Middle frontal gyrus (tissue), 1 donor: ENCODE measurements around the gene ELF1.
"Not testable (repeated sequence)": the region's sequence is repeated elsewhere in the genome, so short reads cannot be mapped to it uniquely, and the experiment has no call there.

ENCODE experiments used
- DNase-seq: peaks from one replicate; pipeline ENCODE4 v3.0.0-alpha.2; 2015; ENCODE audit warnings: low spot score; ENCODE audit errors: extremely low spot score

Gene ELF1

DNA sequence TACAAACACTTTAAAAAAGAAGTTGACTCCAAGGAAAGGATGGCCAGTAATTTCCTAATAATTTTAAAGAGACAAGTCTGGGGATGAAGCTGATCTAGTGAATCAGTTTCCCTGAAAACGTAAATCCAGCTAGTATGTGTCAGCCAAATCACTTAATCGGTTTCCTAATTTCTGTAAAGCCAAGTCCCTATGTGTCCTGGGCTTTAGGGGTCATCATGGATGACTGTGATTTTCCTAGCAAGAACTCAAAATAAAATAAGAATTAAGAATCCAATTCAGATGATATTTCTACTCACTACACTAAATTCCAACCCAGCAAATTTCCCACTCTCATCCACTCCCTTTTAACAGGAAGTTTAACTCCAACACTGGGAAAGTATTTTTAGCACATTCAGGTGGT is 35.9 kb downstream of the ELF1 start:
- no peak for DNase-seq

GRCh38 chr13:40982772-40983171 is 36.3 kb downstream of the ELF1 start:
- DNase-seq, result no peak

GRCh38 chr13:40981949-40982348 is 37.2 kb downstream of the ELF1 start:
- DNase-seq, result no peak

DNA sequence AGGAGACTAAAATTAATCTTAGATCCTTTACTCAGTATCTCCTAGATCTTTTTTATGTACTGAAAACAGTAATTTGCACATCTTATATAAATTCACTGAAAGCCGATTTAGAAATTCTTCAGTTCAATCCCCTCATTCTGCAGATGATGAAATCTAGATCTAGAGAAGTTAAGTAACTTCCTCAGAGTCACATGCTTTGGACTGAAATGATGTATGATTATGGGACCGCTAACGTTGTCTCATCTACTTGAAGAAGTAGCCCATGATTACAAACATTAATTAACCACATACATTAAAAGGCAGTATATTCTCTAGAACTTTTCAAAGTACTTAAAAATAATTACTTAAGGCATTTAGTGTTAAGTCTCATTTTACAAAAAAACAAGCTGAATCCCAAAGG is 37.8 kb downstream of the ELF1 start:
- DNase-seq, result no peak

DNA sequence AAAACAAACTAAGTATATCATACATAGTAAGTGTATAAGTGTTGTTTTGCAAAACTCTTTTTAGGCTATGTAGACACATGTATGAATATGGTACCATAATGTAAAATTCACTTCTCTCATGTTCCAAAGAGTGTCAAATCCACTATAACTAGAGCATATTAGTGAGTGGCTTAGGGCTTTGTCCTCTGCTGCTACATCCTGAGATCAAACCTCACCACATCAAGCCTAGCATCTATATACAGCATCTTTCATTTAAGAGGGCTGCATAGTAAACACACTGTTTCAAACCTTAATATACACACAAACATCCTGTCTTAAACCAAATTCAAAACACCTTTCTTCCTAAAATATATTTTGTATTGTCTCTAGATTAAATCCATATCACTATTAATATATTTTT is 38.7 kb downstream of the ELF1 start:
- no peak for DNase-seq

- no peak for DNase-seq
Observed at GRCh38 chr13:40979232-40979631, 39.9 kb downstream of the ELF1 start.

GRCh38 chr13:40978109-40978508 is 41.0 kb downstream of the ELF1 start:
- DNase-seq, result not testable (repeated sequence)

- DNase-seq, result no peak
Observed at GRCh38 chr13:40975441-40975840, 43.7 kb downstream of the ELF1 start.

GRCh38 chr13:40974460-40975407 is 44.4 kb downstream of the ELF1 start:
- no peak for DNase-seq

DNA sequence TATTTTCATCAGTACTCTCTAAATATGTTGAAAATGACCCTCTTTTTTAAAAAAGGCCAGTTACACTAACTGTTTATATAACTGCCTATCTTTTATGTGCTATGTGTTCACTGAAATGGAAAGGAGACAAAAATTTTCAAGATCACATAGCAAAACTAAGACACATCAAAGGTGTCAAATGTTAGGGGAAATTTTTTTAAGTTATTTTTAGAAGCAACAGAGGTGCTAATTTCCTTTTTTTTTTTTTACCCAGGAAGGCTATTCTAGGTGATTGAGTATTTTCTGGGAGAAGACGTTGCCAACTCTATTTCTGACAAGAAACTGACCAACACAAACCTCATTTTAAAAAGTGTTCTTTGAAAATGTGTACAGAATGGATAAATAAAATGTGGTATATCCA is 45.7 kb downstream of the ELF1 start:
- no peak for DNase-seq

DNA sequence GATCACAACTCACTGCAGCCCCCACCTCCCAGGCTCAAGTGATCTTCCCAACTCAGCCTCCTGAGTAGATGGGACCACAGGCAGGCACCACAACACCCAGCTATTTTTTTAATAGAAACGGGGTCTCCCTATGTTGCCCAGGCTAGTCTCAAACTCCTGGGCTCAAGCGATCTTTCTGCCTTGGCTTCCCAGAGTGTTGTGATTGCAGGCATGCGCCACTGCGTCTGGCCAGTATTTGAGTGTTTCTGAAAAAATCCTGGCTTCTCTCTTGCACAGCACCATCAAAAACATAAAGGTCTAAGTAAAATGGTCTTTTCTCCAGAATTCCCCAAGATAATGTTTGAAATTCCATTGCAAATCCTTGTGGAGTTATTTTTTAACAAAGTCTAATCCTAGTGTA is 47.8 kb downstream of the ELF1 start:
- no peak for DNase-seq

- DNase-seq, result no peak
Observed at GRCh38 chr13:40970803-40971202, 48.3 kb downstream of the ELF1 start.

- no peak for DNase-seq
Observed at GRCh38 chr13:40969169-40969901, 49.8 kb downstream of the ELF1 start.

- no peak for DNase-seq
Observed at GRCh38 chr13:40968416-40969000, 50.6 kb downstream of the ELF1 start.

- DNase-seq, result no peak
Observed at GRCh38 chr13:40966298-40966697, 52.8 kb downstream of the ELF1 start.

DNA sequence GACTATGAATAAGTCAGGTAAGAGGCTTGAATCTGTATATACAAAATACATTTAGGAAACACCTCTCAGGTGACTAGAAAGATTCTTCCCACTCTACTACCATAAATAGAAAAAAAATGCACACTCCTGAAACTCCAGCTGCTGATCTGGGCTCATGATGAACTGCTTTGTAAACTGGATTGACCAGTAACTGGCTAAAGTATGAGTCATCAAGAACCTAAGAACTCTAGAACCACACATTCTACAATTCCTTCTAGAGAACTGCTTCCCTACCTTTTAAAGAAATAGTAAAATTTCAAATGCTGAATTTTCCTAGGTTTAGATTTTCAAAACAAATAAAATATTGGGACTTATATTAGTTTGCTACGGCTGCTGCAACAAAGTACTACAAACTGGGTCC is 55.2 kb downstream of the ELF1 start:
- no peak for DNase-seq

GRCh38 chr13:40961826-40962225 is 57.3 kb downstream of the ELF1 start:
- no peak for DNase-seq

DNA sequence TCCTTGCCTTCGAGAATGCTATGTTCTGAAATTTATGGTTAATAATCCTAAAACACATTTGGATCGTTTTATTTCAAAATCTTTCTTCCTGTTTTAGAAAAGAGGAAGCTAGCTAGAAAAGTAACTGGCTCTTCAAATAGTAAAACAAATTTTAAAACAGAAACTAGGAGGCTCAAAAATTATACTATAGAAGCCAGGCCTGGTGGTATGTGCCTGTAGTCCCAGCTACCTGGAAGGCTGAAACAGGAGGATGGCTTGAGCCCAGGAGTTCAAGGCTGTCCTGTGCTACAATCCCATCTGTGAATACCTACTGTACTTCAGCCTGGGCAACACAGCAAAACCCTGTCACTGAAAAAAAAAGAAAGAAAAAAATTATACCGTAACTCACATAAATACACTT is 57.9 kb downstream of the ELF1 start:
- DNase-seq, result no peak

- no peak for DNase-seq
Observed at GRCh38 chr13:40960716-40961115, 58.4 kb downstream of the ELF1 start.

DNA sequence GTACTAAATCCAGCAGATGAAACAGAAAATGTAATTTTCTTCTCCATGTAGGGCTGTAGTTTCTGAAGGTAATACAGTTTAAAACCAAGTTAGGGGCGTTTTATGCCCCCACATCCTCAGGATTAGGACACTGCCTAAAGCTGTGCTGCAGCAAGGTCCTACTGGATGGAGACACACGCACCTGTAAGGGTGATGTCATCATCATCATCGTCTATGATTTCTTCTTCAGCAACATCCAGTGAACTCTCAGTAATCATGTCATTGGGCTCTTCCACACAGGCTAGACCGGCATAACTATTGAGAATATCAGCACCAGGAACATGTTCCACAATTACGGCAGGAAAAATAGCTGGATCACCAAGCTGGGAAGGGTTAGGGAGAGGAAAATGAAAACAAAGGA is 60.5 kb downstream of the ELF1 start:
- DNase-seq, result no peak

GRCh38 chr13:40946485-40946884 is 72.6 kb downstream of the ELF1 start:
- no peak for DNase-seq

- DNase-seq, result no peak
Observed at GRCh38 chr13:40943073-40943472, 76.0 kb downstream of the ELF1 start.
